Suppressor macrophage (primary cell): ENCODE results near the gene HK2.
A peak's percentile ranks its signal among the peaks of the same experiment; 100 is the strongest.
"Not testable (repeated sequence)": the region's sequence is repeated elsewhere in the genome, so short reads cannot be mapped to it uniquely, and the experiment has no call there.

ENCODE experiments used
- DNase-seq, 4 experiments: peaks; one replicate each; pipeline ENCODE4 v3.0.0-alpha.2; 2020 to 2022

HK2 gene

GRCh38 chr2:74877781-74878433 lies 44.0 kb downstream of the HK2 start:
- no peak for DNase-seq

DNA sequence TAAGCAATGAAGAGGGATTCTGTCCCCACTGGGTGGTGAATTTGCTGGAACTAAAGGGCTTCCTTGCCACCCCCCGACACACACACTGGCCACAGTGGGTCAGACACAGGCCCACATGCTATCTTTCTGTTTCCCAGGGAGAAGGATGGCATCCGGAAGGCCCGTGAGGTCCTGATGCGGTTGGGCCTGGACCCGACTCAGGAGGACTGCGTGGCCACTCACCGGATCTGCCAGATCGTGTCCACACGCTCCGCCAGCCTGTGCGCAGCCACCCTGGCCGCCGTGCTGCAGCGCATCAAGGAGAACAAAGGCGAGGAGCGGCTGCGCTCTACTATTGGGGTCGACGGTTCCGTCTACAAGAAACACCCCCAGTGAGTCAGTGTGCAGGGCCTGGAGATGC lies 44.6 kb downstream of the HK2 start:
- DNase-seq, result no peak

GRCh38 chr2:74880054-74880728 lies 46.3 kb downstream of the HK2 start:
- no peak for DNase-seq

- no peak for DNase-seq
Measured at GRCh38 chr2:74881176-74881575, 47.2 kb downstream of the HK2 start.

- DNase-seq, result no peak
Measured at GRCh38 chr2:74881626-74882298, 47.8 kb downstream of the HK2 start.

DNA sequence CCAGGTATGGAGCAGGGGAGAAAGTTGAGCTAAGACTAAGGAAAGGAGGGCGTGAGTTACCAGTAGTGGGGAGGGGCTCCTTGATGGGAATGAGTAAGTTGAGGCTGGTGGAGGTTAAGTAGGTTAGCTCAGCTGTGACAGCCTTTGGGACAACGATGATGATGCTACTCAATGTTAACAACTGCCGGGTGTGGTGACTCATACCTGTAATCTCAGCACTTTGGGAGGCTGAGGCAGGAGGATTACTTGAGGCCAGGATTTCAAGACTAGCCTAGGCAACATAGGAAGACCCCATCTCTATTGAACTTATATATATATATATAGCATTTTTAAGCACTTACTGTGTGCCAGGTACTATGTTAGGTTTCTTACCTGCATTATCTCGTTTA lies 48.4 kb downstream of the HK2 start:
- no peak for DNase-seq

DNA sequence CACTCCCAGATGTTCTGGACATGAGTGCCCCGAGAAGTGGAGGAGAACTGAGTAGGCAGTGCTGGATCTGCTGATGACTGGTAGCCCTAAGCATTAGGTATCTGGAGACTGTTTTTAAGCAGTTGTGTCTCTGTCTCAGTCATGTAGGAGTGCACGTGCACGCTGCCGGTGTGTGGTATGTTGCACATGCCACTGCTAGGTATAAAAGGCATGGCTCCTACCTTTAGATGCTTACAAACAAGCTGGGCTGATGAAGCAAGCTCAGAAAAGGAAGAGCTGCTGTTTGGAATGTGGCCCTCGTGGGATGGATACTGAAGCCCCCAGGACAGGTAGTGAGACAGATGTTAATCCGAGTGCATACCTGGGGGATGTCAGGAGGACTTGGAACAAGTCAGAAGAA lies 49.1 kb downstream of the HK2 start:
- no peak for DNase-seq

DNA sequence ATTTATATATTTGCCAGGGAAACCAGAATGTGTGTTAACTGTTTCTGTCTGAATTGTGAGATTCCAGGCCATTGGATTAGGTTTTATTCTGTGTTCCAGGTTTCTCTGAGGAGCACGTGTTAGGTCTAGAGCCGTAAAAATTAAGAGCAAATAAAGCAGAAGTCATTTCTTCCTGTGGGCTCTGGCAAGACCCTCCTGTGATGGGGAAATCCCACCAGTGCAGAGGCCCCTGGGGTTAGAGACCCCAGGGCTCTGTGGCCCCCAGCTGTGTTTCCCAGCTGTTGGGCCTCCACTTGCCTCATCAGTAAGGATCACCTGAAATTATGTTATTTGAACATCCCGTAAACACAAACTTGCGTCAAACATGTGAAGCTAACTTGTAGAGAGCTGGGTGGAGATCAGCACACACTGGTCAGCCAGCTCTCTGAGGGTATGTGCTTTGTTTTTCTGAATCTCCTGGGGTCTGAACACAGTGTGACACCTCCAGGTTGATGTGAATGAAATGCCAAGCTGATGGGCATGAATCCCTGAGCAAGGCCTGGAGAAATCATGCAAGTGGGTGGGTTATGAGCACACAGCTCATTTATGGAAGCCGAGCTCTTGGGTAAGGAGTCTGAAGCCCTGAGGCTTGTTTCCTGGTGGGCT lies 50.3 kb downstream of the HK2 start:
- peak in 1 of 4 experiments; percentile 26 for DNase-seq

DNA sequence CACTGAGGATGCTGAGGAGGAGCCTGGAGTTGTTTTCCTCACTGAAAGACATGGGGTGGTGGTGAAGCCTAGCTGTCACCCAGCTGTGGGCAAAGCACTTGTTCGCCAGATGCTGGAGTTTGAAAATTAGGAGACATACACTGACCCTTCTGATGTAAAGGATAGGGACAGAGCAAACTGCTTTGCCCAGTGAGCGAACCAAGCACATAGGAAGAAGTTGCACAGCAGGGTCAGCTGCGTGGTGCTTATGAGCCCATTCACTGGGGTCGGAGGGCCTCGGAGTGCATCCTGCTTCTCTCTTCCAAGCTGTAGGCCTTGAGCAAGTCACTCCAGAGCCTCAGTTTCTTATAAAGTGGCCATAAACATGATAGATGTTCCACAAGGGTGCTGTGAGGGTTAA lies 50.9 kb downstream of the HK2 start:
- DNase-seq, result no peak

GRCh38 chr2:74886251-74886650 lies 52.3 kb downstream of the HK2 start:
- DNase-seq, result no peak

DNA sequence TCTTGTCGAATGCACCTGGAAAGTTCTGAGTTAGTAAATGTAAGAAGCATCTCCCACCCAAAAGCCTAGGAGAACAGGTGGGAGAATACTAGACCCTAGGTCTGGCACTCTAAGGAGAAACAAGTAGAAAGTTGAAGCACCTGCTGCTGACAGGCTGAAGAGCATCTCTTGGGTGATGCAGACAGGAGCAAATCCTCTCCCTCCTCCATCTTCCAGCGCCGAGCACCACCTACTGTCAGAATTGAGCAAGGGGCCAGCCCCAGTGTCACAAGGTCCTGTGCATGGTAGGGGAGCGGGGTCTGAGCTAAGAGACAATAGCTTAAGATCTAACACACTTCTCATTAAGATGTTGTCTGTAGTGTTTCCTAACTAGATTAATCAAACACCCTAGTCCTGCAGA lies 52.9 kb downstream of the HK2 start:
- DNase-seq, result no peak

DNA sequence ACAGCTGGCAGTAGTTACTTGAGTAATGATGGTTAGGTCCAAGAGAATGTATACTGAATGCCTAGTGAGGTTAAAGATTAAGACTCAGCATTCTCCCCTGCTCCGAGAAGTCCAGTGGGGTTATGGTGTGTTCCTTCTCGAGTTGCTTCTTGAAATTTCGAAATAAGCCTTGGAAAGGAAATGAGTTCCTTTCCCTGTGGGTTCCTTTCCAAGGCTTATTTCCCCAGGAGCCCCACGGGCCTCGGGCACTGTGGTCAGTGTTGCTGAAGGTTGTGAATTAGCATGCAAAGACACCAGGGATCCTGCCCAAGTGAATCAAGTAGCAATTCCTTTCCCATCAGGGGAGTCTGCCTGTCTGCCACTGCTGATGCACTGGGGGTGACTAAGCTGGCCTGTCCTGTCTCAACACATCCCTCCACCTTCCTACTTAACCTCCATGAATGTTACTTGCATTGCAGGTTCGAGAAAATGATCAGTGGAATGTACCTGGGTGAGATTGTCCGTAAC lies 53.6 kb downstream of the HK2 start:
- peak in 2 of 4 experiments; percentile 27 to 37 for DNase-seq

DNA sequence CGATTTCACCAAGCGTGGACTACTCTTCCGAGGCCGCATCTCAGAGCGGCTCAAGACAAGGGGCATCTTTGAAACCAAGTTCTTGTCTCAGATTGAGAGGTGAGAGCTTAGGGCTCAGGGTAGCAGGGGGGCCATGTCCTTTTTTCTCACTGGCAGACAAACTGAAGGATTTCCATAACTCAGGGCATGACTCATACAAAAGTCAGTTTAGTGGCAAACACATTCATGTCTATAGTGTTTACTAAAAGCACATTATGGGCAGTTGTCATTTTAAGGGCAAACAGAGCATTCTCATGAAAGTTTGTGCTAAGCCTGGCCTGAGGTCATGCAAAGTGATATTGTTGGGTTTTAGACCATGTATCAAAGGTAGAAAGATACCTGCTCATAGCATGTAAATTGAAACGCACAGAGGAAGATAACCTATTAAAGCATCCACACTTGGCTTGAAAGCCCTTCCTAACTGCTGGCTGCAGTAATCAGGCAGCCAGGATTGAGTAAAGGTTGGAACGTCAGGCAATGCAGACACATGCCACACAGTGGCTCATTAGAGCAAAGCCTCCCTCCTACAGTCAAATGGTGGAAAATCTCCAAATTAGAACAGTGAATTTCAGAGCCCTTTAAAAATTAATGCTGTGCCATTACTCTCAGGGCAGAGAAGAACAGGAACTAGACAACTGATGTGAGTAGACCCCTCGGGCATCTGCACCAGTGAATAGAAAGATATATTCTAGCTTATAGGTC lies 54.2 kb downstream of the HK2 start:
- DNase-seq, result no peak

DNA sequence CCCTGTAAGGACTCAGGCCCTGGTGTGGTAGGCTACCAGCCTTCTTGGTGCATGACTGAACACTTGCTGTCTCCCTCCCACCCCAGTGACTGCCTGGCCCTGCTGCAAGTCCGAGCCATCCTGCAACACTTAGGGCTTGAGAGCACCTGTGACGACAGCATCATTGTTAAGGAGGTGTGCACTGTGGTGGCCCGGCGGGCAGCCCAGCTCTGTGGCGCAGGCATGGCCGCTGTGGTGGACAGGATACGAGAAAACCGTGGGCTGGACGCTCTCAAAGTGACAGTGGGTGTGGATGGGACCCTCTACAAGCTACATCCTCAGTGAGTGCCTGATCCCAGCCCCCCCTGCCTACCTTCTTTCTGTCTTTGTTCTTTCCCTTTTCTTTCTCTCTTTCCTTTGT lies 55.2 kb downstream of the HK2 start:
- DNase-seq, result no peak

DNA sequence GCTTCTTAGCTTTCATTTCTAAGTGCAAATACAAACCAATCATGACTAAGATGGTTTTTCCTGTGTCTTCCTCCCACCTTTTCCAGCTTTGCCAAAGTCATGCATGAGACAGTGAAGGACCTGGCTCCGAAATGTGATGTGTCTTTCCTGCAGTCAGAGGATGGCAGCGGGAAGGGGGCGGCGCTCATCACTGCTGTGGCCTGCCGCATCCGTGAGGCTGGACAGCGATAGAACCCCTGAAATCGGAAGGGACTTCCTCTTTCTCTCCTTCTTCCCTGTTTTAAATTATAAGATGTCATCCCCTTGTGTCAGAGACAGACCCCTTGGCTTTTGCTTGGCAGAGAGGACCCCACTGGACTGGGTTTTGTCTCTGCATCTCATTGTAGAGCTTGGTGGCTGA lies 56.8 kb downstream of the HK2 start:
- DNase-seq, result peak in 2 of 4 experiments; percentile 25 to 38

DNA sequence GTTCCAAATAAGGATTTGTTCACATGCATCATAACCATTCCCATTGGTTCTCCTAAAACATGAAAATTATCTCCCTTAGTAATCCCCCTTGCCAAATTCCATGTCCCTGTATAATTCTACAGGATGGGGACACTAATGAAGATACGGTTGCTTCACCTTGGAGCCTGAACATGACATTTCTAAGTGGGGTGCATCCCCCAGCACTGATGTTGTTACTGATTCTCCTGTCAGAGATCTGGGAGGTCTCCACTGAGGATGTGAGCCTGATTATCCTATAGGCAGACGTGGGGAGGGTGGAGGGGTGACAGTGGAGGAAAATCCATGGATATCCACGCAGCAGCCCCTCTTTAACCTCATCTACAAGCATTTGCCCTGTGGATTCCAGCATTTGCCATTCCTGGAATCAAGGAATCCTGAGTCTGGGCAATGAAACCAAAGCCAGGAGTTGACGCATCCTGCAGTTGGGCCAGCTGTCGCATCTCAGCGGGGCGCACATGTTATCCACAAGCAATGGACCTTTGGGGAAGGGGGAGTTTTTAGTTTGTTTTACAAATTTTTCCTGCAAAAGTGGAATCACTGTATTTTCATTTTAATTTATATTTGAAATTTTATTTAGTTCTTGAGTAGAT lies 57.3 kb downstream of the HK2 start:
- no peak for DNase-seq

DNA sequence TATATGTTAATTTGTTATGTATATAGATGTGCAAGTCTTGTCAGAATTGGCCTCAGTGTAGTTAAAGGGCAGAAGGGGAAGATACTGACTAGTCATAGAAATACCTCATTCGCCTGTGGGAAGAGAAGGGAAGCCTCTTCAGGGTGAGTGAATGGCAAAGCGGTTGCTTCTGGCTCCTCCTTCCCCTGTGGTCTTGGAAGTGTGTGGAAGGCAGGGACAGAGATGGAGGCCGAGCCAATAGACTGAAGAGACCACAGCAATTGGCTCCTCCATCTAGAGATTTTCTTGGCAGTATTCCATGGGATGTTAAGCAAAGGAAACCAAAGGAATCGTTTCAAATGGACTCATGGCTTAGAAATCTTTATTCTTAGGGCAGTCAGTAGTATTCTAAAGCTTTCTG lies 57.9 kb downstream of the HK2 start:
- DNase-seq, result not testable (repeated sequence)

DNA sequence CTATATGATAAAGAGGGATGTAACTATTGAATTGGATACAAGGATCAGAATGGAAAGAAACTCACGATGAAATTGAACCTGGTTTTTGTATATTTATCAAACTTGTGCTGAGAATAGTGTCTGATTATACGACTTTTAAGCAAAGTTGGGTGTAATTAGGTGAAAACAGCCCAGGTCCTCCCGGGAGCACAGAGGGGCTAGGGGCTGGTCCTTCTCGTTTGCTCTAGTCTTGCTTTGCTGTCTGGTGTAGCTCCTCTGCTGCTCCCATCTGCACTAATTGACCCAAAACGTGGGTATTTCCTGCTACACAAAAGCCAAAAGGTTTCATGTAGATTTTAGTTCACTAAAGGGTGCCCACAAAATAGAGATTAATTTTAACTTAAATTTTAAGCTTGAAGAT lies 58.7 kb downstream of the HK2 start:
- DNase-seq, result no peak

- DNase-seq, result no peak
Measured at GRCh38 chr2:74893332-74893731, 59.4 kb downstream of the HK2 start.

DNA sequence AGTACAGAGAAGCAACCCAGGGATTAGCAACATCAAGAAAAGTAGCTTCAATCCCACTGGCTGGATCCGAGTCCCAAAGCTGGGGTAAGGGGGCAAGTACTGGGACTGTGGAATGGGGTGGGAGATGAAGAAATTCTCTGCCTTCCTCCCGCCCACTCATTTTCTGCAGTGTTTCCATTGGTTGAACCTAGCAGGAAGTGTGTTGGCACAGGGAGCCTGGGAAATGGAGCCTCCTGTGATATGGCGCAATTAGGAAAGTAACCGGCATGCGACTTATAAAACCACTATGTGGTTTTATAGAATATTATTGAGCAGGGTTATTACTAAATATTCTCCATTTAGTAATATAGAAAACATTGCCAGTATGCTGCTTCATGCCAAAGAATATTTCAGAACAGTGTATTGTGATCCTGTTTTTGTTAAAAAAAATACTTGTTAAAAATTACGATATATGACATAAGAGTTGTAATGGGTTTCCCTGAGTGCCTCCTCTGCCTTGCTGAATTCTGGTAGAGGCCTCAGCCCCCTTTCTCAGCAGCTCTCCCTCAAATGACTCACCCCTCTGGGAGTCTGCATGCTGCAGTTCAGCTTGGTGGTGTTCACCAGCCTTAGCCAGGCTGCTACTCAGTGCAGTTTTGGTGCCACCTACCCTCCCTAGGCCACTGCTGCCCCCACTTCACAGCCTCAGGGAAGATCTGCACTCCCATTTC lies 60.5 kb downstream of the HK2 start:
- peak in 3 of 4 experiments; percentile 34 to 57 (median 35) for DNase-seq

- DNase-seq, result no peak
Measured at GRCh38 chr2:74895001-74895400, 61.1 kb downstream of the HK2 start.
